Uterus (tissue), 2 donors: ENCODE measurements around the gene RPL23.
A peak's percentile ranks its signal among the peaks of the same experiment; 100 is the strongest.

Source experiments
- CTCF ChIP-seq, 4 experiments: fragments of 200-600 bp in 2 of 4; fragments of 450-650 bp in 2 of 4; sonication (generic) in 2 of 4; IDR thresholded peaks; one replicate each; pipeline ENCODE4 v1.5.1; 2016 to 2019; ENCODE audit warnings: antibody characterized with exemption in 4 of 4, mild to moderate bottlenecking in 2 of 4, moderate library complexity in 1 of 4
- POLR2A ChIP-seq, 2 donors: fragments of 450-650 bp; IDR thresholded peaks; one replicate each; pipeline ENCODE4 v1.6.1; 2016; ENCODE audit warnings: antibody characterized with exemption in 2 of 2, mild to moderate bottlenecking in 1 of 2, moderate library complexity in 1 of 2

DNA sequence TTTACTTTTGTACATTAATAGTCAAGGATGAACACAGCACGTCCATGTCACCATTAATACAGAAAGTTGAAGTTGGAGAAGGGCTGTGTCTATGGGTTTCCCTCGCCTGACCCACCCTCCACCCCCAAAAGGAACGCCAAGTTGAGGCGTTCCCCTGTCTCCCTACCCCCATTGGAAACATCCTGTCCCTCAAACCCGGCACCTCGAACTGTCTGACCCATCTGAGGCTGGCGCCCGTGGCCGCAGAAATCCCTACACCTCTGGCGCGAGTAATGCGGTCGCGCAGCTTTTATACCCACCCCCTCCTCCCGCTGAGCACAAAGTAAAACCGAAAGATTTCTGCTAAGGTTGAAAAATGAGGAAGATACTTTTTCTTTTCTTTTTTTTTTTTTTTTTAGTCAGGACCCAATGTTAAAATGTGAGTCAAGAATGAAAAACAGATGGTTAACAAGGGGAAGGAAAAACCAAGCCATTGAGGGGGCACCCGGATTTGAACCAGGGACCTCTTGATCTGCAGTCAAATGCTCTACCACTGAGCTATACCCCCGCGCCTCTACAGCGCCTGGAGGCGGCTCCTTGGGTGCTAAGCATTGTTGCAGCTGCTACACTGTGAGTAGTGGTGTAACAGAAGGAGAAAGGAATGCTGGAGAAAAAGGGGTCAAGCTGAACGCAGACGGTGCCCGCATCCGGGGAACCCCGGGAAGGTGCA is 15.4 kb upstream of the RPL23 start:
- TF ChIP-seq CTCF (IDR thresholded peaks at IDR 0.05) (peak; percentile 23 to 36 (median 25)), POLR2A (IDR thresholded peaks at IDR 0.05) (peak in 1 of 2 donors; percentile 31)
